Esophagus muscularis mucosa (tissue), 2 donors: ENCODE results near the gene DIO3.

Experiments
- POLR2A ChIP-seq: fragments of 450-650 bp; IDR thresholded peaks from one replicate; pipeline ENCODE4 v1.6.1; 2017; ENCODE audit warnings: antibody characterized with exemption, moderate library complexity, mild to moderate bottlenecking, low read depth
- POLR2AphosphoS5 ChIP-seq, 2 donors: sonication (generic); formaldehyde crosslinking; IDR thresholded peaks; one replicate each; pipeline ENCODE4 v1.6.1; 2017; ENCODE audit warnings: antibody characterized with exemption in 2 of 2

DNA sequence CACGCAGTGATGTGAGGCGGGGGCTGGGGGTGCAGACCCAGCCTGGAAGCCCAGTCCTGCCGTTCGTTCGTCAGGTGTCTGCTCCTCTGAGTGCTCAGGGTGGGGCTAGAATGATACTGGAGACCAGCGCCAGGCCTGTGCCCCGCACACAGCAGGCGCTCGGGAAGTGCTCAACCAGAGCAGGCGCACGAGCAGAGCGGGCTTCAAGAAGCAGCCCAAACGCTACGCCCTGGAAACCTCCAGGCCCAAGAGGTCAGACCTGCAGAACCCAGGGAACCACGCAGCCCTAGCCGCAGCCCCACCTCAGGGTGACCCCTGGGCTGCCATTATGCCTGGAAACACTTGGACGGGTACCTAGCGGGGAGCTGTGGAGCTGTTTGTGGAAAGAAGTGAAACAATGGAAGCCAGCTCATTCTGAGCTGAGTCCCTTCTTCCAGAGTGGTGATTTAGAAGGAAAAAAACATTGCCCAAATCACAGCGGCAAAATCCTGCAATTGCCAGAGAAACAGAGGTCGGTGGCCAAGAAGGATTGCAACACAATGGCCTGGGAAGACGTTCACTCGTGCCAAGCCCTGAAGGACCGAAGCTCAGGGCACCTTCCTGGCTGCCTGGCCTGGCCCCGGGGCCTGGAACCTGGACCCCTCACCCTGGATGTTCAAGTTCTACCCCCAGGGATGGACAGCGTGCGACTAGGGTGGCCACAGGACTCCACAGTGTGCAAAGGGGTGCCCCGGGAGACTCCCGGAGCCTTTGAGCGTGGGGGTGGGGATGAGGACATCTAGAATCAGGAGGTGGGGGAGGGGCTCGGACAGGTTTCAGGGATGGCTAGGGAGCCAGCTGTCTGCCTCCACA lies 40.4 kb upstream of the DIO3 start:
- no peak for TF ChIP-seq POLR2A
- no peak for TF ChIP-seq POLR2AphosphoS5 (IDR thresholded peaks at IDR 0.05)
